Heart left ventricle (tissue), 16 donors: ENCODE measurements around the gene ARHGAP44. TPM values are rescaled to one million over a fixed set of nuclear protein-coding genes. Genes with fewer than 3 reads are reported as not detected.

Experiments
- ATAC-seq, 4 donors: fragments of 200-7000 bp; cut with Tn5 transposase; one replicate each; pipeline ENCODE4 v1.9.1; 2020 to 2022; ENCODE audit warnings: moderate library complexity in 4 of 4, mild to moderate bottlenecking in 3 of 4, moderate number of reproducible peaks in 1 of 4
- DNase-seq, 5 donors: peaks; one replicate each; pipeline ENCODE4 v3.0.0-alpha.2; 2020
- H3K27ac ChIP-seq, 12 donors: fragments of 200-600 bp; sonication (generic) in 4 of 12; one replicate each; pipeline versions ENCODE4 v1.5.0 to v1.8.0; 2016 to 2022; ENCODE audit warnings: mild to moderate bottlenecking in 2 of 12
- H3K27me3 ChIP-seq, 9 donors: fragments of 200-600 bp; sonication (generic) in 2 of 9; one replicate each; pipeline versions ENCODE4 v1.5.1 to v1.8.0; 2016 to 2022; ENCODE audit warnings: mild to moderate bottlenecking in 3 of 9
- H3K36me3 ChIP-seq, 9 donors: fragments of 200-600 bp; sonication (generic) in 2 of 9; one replicate each; pipeline versions ENCODE4 v1.5.0 to v1.8.0; 2018 to 2022; ENCODE audit warnings: mild to moderate bottlenecking in 2 of 9
- H3K4me1 ChIP-seq, 12 donors: fragments of 200-600 bp; sonication (generic) in 4 of 12; one replicate each; pipeline versions ENCODE4 v1.5.0 to v1.8.0; 2016 to 2022; ENCODE audit warnings: mild to moderate bottlenecking in 3 of 12
- H3K4me3 ChIP-seq, 12 donors: fragments of 200-600 bp; sonication (generic) in 4 of 12; one replicate each; pipeline versions ENCODE4 v1.5.0 to v1.8.0; 2017 to 2022; ENCODE audit warnings: mild to moderate bottlenecking in 9 of 12, moderate library complexity in 4 of 12
- H3K9me3 ChIP-seq, 12 donors: fragments of 200-600 bp; sonication (generic) in 4 of 12; one replicate each; pipeline versions ENCODE4 v1.5.0 to v1.8.0; 2016 to 2022; ENCODE audit warnings: mild to moderate bottlenecking in 1 of 12
- POLR2A ChIP-seq, 2 donors: fragments of 450-650 bp; IDR thresholded peaks; one replicate each; pipeline ENCODE4 v1.6.1; 2017; ENCODE audit warnings: antibody characterized with exemption in 2 of 2, mild to moderate bottlenecking in 2 of 2, moderate library complexity in 2 of 2
- WGBS, 4 donors: extraction: QIAGEN DNeasy Blood & Tissue Kit in 2 of 4; methylation state at CpG; one replicate each; pipeline versions ENCODE4 v1.1.5 to v1.1.7; 2013 to 2018; 5-methylcytosine and 5-hydroxymethylcytosine counted together
- intact Hi-C, 10 donors: fragments of 100-400 bp; cut with DNase I; formaldehyde crosslinking; loops; one replicate each; pipeline versions ENCODE4 v1.11.1 to v1.14.2; 2022
- polyA plus RNA-seq, 2 donors: library from polyadenylated mRNA; stranded (reverse); fragments of 200-250 nt; gene quantifications; one replicate each; pipeline ENCODE4 v1.2.3, GENCODE V29; 2013
- total RNA-seq, 9 donors: library from RNA; depleted of rRNA in 2 of 9; stranded (reverse); fragments of >200 nt in 2 of 9; fragmentation: NEBNext Ultra II Directional in 3 of 9; extraction: Animal tissue kit (Norgen Biotek cat#: 25700) in 3 of 9; gene quantifications; one replicate each; pipeline versions ENCODE4 v1.1.0 to v1.2.4, GENCODE V29; 2016 to 2023
- TF ChIP-seq, protein P1 (sequence below), 12 donors: fragments of 200-600 bp; sonication (generic) in 4 of 12; IDR thresholded peaks; one replicate each; pipeline versions ENCODE4 v1.5.0 to v1.8.0; 2018 to 2022; ENCODE audit warnings: antibody characterized with exemption in 12 of 12, mild to moderate bottlenecking in 5 of 12
- donor health status: ischemic (EF 13 %, LVEDD 7.1; RV severe dilation, severe dysfunction).
- donor health status: healthy with polysubstance abuse.
- donor health status: DM: no; HTN: yes; CAD: no.
- donor health status: DM: no; HTN: no; CAD: no.
- donor health status: ischemic (EF 25% LVEDD 6.9; RV normal size, moderate dysfunction).
- donor health status: ischemic (EF 25% LVEDD 5.7; RV mildly dilated, moderate dysfunction).
- donor health status: healthy.
- donor health status: DM: yes; HTN: yes; CAD: no.
- donor health status: ischemic (EF 35%, LVEDD 5.7; RV mildly dilated, moderate dysfunction).
- donor health status: nonischemic (EF 11% LVEDD 7.7; RV severe dilation, severe dysfunction).
- donor health status: DM: yes; HTN: yes; CAD: no.
- donor health status: PGD.
- donor health status: ischemic (EF 29% LVEDD 5.4; RV normal size, mild dysfunction).
- donor health status: nonischemic (EF 23%, LVEDD 6.1; RV moderate dilation, normal function).

Gene ARHGAP44
- total and polyA plus RNA-seq, 11 donors: 4.3 to 15.7 (median 8.6) TPM

DNA sequence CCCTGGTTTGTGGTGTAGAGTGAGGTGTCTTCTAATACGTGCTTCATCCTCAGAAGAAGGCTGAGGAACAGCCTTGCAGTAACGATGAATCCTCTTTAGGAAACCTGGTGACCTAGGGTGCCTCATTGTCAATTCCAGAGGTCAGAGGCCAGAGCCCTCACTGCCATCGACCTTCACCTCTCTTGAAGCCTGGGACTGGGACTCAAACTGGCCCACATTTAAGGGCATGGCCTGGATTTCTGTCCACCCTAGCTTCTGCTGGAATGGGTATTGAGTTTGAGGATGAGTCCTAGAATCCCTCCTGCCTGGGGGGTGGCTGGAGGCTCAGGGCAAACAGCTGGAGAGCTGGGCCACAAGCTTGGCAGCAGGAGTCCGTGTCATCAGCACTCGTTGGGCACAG is 189.9 kb downstream of the ARHGAP44 start:
- TF ChIP-seq POLR2A (IDR thresholded peaks at IDR 0.05): no peak
- TF ChIP-seq, protein P1, sequence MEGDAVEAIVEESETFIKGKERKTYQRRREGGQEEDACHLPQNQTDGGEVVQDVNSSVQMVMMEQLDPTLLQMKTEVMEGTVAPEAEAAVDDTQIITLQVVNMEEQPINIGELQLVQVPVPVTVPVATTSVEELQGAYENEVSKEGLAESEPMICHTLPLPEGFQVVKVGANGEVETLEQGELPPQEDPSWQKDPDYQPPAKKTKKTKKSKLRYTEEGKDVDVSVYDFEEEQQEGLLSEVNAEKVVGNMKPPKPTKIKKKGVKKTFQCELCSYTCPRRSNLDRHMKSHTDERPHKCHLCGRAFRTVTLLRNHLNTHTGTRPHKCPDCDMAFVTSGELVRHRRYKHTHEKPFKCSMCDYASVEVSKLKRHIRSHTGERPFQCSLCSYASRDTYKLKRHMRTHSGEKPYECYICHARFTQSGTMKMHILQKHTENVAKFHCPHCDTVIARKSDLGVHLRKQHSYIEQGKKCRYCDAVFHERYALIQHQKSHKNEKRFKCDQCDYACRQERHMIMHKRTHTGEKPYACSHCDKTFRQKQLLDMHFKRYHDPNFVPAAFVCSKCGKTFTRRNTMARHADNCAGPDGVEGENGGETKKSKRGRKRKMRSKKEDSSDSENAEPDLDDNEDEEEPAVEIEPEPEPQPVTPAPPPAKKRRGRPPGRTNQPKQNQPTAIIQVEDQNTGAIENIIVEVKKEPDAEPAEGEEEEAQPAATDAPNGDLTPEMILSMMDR (IDR thresholded peaks at IDR 0.05): no peak
- no peak for DNase-seq
- no peak overlapping the region for H3K27ac ChIP-seq
- H3K4me3 ChIP-seq: no peak overlapping the region
- 88 to 95% (median 91%) methylated on average over 5 of the region's 5 CpGs for WGBS, 4 donors
- H3K9me3 ChIP-seq: no peaks in the 10 kb centered on the region
- peaks cover 0 to 5% (median 0%) of the 10 kb centered on the region in 12 donors for H3K4me1 ChIP-seq
- no peaks in the 10 kb centered on the region for H3K36me3 ChIP-seq
- intact Hi-C loops: no loop called here
- no peak for ATAC-seq
- H3K27me3 ChIP-seq: peaks cover 0 to 4% (median 0%) of the 10 kb centered on the region in 9 donors

DNA sequence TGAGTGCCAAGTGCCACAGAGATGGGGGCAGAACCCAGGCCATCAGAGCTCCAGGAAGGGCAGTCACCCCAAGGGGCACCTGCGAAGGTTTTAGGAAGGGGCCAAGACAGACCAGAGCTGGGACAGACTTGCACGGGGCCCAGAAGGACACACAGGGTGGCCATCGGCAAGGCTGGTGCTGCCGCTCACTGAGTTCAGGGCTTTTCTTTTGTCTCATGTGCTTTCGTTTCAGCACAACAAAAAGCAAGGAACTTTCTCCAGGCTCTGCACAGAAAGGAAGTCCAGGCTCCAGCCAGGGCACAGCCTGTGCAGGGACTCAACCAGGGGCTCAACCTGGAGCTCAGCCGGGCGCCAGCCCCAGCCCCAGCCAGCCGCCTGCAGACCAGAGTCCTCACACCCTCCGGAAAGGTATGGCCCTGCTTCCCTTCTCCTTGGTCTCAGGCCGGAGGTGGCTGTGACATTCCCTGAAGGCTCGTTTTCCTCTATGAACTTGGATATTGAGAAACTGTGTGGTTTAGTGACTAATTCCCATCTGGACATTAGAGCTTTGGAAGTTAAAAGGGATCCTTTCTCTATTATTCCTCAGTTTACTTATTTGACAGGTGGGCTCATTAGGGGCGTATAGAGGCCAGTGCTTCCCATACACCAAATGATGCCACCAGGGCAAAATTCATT is 190.7 kb downstream of the ARHGAP44 start:
- H3K27me3 ChIP-seq: no peaks in the 10 kb centered on the region
- no peak overlapping the region for H3K4me3 ChIP-seq
- 89 to 93% (median 92%) methylated on average over 9 to 12 of the region's 12 CpGs for WGBS, 4 donors
- H3K4me1 ChIP-seq: peaks cover 0 to 8% (median 4%) of the 10 kb centered on the region in 12 donors
- ATAC-seq (no peak), DNase-seq (no peak)
- H3K36me3 ChIP-seq: no peaks in the 10 kb centered on the region
- intact Hi-C loops: loop anchor here in 2 of 10 donors (10.0 kb wide), 3 partner anchors 205 to 315 kb away; partner anchors contain the start of gene MYOCD (in 1 of the 2)
- no peak for TF ChIP-seq POLR2A (IDR thresholded peaks at IDR 0.05)
- TF ChIP-seq, protein P1 (IDR thresholded peaks at IDR 0.05): no peak
- H3K9me3 ChIP-seq: no peaks in the 10 kb centered on the region
- no peak overlapping the region for H3K27ac ChIP-seq

DNA sequence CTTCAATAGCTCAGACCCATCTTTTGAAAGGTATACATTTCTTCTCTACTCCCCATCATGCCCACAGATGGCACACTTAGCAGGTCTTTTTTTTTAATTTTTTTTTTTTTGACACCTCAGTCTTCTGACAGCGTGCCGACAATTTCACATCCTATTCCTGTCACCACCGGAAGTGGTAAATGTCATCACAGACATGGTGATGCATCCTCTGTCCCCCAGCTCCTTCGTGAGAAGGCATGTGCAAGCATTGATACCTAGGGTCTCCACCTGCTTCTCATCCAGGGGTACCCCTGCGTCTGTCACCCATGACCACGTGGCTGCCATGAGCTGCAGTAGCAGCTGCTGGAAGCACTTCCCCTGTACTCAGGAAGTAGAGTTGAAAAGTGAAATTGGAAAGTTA is 192.9 kb downstream of the ARHGAP44 start:
- Histone ChIP-seq H3K4me1 (peaks cover 0 to 24% (median 18%) of the 10 kb centered on the region in 12 donors), H3K27ac (no peak overlapping the region), H3K4me3 (no peak overlapping the region), H3K36me3 (no peaks in the 10 kb centered on the region), H3K27me3 (no peaks in the 10 kb centered on the region), H3K9me3 (no peaks in the 10 kb centered on the region)
- DNase-seq (no peak), ATAC-seq (no peak)
- intact Hi-C loops: loop anchor here in 2 of 10 donors (10.0 kb wide), 3 partner anchors 207 to 317 kb away; partner anchors contain the start of gene MYOCD (in 1 of the 2)
- TF ChIP-seq, protein P1 (IDR thresholded peaks at IDR 0.05): no peak
- no peak for TF ChIP-seq POLR2A (IDR thresholded peaks at IDR 0.05)
- WGBS, 4 donors: 55 to 66% (median 61%) methylated on average over 6 of the region's 6 CpGs

DNA sequence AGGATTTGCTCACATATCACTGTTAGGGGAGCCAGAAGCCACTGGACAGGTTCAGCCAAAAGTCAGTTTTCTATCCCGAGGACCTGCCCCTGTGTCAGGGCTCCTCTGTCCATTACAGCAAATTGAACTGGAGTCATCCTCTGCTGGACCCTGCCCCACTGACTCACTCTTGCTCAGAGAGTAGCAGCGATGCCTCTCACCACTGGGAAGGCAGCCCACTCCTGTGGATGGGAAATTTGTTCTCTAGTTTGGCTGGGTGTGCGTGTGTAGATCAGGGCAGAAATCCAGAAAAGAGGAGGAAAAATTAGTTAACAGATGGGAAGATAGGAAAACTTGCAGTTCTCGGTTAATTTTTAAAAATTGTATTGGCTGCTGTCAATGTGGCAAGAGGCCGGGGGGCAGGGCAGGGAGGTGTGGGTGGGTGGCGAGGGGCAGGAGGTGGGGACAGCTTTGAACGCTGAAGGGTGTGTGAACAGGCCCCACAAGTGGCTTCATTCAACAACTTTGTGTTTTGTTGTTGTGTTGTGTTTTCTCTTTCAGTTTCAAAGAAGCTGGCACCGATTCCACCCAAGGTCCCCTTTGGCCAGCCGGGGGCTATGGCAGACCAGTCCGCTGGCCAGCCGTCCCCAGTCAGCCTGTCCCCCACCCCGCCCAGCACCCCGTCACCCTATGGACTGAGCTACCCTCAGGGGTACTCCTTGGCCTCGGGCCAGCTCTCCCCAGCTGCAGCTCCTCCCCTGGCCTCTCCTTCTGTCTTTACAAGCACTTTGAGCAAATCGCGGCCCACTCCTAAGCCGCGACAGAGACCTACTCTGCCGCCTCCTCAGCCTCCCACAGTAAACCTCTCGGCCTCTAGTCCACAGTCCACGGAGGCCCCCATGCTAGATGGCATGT is 194.9 kb downstream of the ARHGAP44 start:
- Histone ChIP-seq H3K27ac (peak overlapping the region in 11 of 12 donors; percentile 45 to 74 (median 68)), H3K4me3 (peak overlapping the region in 6 of 12 donors; percentile 8 to 33 (median 22)), H3K36me3 (no peaks in the 10 kb centered on the region), H3K27me3 (no peaks in the 10 kb centered on the region), H3K4me1 (peaks cover 0 to 28% (median 18%) of the 10 kb centered on the region in 12 donors), H3K9me3 (no peaks in the 10 kb centered on the region)
- intact Hi-C loops: loop anchor here in 2 of 10 donors (10.0 kb wide), 3 partner anchors 209 to 319 kb away; partner anchors contain the start of gene MYOCD (in 1 of the 2)
- ATAC-seq: peak in 3 of 4 donors; percentile 56 to 77 (median 61)
- peak; percentile 61 to 83 (median 79) for DNase-seq
- WGBS, 4 donors: 71 to 78% (median 74%) methylated on average over 21 of the region's 21 CpGs
- TF ChIP-seq, protein P1 (IDR thresholded peaks at IDR 0.05): no peak
- no peak for TF ChIP-seq POLR2A (IDR thresholded peaks at IDR 0.05)
